Colon (tissue), 2 donors: ENCODE measurements around the gene OLA1.

ENCODE experiments used
- FAIRE-seq: peaks from 2 replicates; lab custom pipeline; 2012; peaks lifted over from hg19 to GRCh38; lab: Jason Lieb, UNC
- donor health status: control.
- donor health status: control.

Gene OLA1

GRCh38 chr2:174121175-174121574 lies 127.2 kb downstream of the OLA1 start:
- no peak for FAIRE-seq

GRCh38 chr2:174120346-174120745 lies 128.0 kb downstream of the OLA1 start:
- no peak for FAIRE-seq

- no peak for FAIRE-seq
Observed at GRCh38 chr2:174117951-174118930, 130.1 kb downstream of the OLA1 start.

GRCh38 chr2:174112073-174112472 lies 136.3 kb downstream of the OLA1 start:
- no peak for FAIRE-seq

- no peak for FAIRE-seq
Observed at GRCh38 chr2:174108579-174108978, 139.8 kb downstream of the OLA1 start.

- no peak for FAIRE-seq
Observed at GRCh38 chr2:174106736-174107135, 141.6 kb downstream of the OLA1 start.

GRCh38 chr2:174094542-174094941 lies 153.8 kb downstream of the OLA1 start:
- FAIRE-seq, result no peak

- FAIRE-seq, result no peak
Observed at GRCh38 chr2:174090476-174090875, 157.9 kb downstream of the OLA1 start.

- FAIRE-seq, result no peak
Observed at GRCh38 chr2:174088706-174089460, 159.4 kb downstream of the OLA1 start.

- FAIRE-seq, result no peak
Observed at GRCh38 chr2:174086708-174087107, 161.6 kb downstream of the OLA1 start.

- FAIRE-seq, result no peak
Observed at GRCh38 chr2:174085781-174086180, 162.6 kb downstream of the OLA1 start.

- no peak for FAIRE-seq
Observed at GRCh38 chr2:174083843-174084458, 164.4 kb downstream of the OLA1 start.

GRCh38 chr2:174080672-174081121 lies 167.6 kb downstream of the OLA1 start:
- FAIRE-seq, result no peak

GRCh38 chr2:174078275-174078674 lies 170.1 kb downstream of the OLA1 start:
- peak; percentile 14 for FAIRE-seq

- FAIRE-seq, result no peak
Observed at GRCh38 chr2:174076975-174077374, 171.4 kb downstream of the OLA1 start.

GRCh38 chr2:174076040-174076439 lies 172.3 kb downstream of the OLA1 start:
- no peak for FAIRE-seq

- FAIRE-seq, result no peak
Observed at GRCh38 chr2:174074831-174075230, 173.5 kb downstream of the OLA1 start.

GRCh38 chr2:174072857-174073256 lies 175.5 kb downstream of the OLA1 start:
- no peak for FAIRE-seq

- no peak for FAIRE-seq
Observed at GRCh38 chr2:174072069-174072468, 176.3 kb downstream of the OLA1 start.

GRCh38 chr2:174071321-174071720 lies 177.0 kb downstream of the OLA1 start:
- FAIRE-seq, result no peak

- no peak for FAIRE-seq
Observed at GRCh38 chr2:174070281-174070680, 178.1 kb downstream of the OLA1 start.

GRCh38 chr2:174067815-174068214 lies 180.5 kb downstream of the OLA1 start:
- no peak for FAIRE-seq

- no peak for FAIRE-seq
Observed at GRCh38 chr2:174066871-174067270, 181.5 kb downstream of the OLA1 start.
